HUDEP-2 (cell line): Measurements from ENCODE around the gene SRPK1.

Experiments used
- DNase-seq, 76 experiments: peaks; one replicate each; lab custom pipeline; 2025; ENCODE audit not compliant: unreplicated experiment in 76 of 76; lab: John Stamatoyannopoulos, UW

Gene SRPK1

GRCh38 chr6:35787266-35788218 lies 133.4 kb downstream of the SRPK1 start:
- DNase-seq, result no peak

- no peak for DNase-seq
Observed at GRCh38 chr6:35786810-35787209, 134.1 kb downstream of the SRPK1 start.

- no peak for DNase-seq
Observed at GRCh38 chr6:35786272-35786671, 134.6 kb downstream of the SRPK1 start.

GRCh38 chr6:35784200-35784599 lies 136.7 kb downstream of the SRPK1 start:
- no peak for DNase-seq
